ENCODE data around the gene PHYH. TPM values are rescaled to one million over a fixed set of nuclear protein-coding genes. Genes with fewer than 3 reads are reported as not detected.
"Not testable (repeated sequence)": the region's sequence is repeated elsewhere in the genome, so short reads cannot be mapped to it uniquely, and the experiment has no call there.

Gene PHYH
- total RNA-seq, 1 experiment from 2014 or later = 3.5 TPM

GRCh38 chr10:13257621-13258140, 42.2 kb downstream of the PHYH start:
- Histone ChIP-seq H2AFZ (ENCODE audit: low read length) (no peak overlapping the region), H3K4me2 (ENCODE audit: low read depth, low read length, poor library complexity, severe bottlenecking) (no peak overlapping the region), H3K36me3 (ENCODE audit: insufficient read depth, low read length) (no peaks in the 10 kb centered on the region), H3K4me1 (ENCODE audit: low read length) (peaks cover 11% of the 10 kb centered on the region), H3K9me2 (replicated peaks; ENCODE audit: insufficient read depth, low read length) (no peaks in the 10 kb centered on the region), H3K9ac (ENCODE audit: low read length) (no peak overlapping the region), H3K9me3 (ENCODE audit: low read length) (no peaks in the 10 kb centered on the region), H3K27ac (ENCODE audit: low read length) (no peak overlapping the region), H4K20me1 (ENCODE audit: insufficient read depth, low read depth, low read length) (no peaks in the 10 kb centered on the region), H3K79me2 (ENCODE audit: low read length) (no peaks in the 10 kb centered on the region), H3K4me3 (ENCODE audit: low read length) (no peak overlapping the region), H3K27me3 (ENCODE audit: low read length) (no peaks in the 10 kb centered on the region)
- no peak for DNase-seq

GRCh38 chr10:13256627-13257026, 43.2 kb downstream of the PHYH start:
- DNase-seq = no peak
- H3K4me2 ChIP-seq (ENCODE audit: low read depth, low read length, poor library complexity, severe bottlenecking) = no peak overlapping the region

GRCh38 chr10:13253726-13254125, 46.1 kb downstream of the PHYH start:
- H3K79me2 ChIP-seq (ENCODE audit: low read length) = no peaks in the 10 kb centered on the region
- H3K4me1 ChIP-seq (ENCODE audit: low read length) = peaks cover 19% of the 10 kb centered on the region
- no peak overlapping the region for H3K4me2 ChIP-seq (ENCODE audit: low read depth, low read length, poor library complexity, severe bottlenecking)
- H4K20me1 ChIP-seq (ENCODE audit: insufficient read depth, low read depth, low read length) = no peaks in the 10 kb centered on the region
- H3K9ac ChIP-seq (ENCODE audit: low read length) = no peak overlapping the region
- no peak overlapping the region for H3K4me3 ChIP-seq (ENCODE audit: low read length)
- DNase-seq = no peak
- no peaks in the 10 kb centered on the region for H3K27me3 ChIP-seq (ENCODE audit: low read length)
- no peaks in the 10 kb centered on the region for H3K9me3 ChIP-seq (ENCODE audit: low read length)
- no peaks in the 10 kb centered on the region for H3K36me3 ChIP-seq (ENCODE audit: insufficient read depth, low read length)
- H3K27ac ChIP-seq (ENCODE audit: low read length) = no peak overlapping the region
- no peak overlapping the region for H2AFZ ChIP-seq (ENCODE audit: low read length)
- no peaks in the 10 kb centered on the region for H3K9me2 ChIP-seq (replicated peaks; ENCODE audit: insufficient read depth, low read length)

More at GRCh38 chr10:13256627-13257026, 43.2 kb downstream of the PHYH start:
- peaks cover 19% of the 10 kb centered on the region for H3K4me1 ChIP-seq (ENCODE audit: low read length)
- no peak overlapping the region for H3K9ac ChIP-seq (ENCODE audit: low read length)
- no peaks in the 10 kb centered on the region for H4K20me1 ChIP-seq (ENCODE audit: insufficient read depth, low read depth, low read length)
- H3K4me3 ChIP-seq (ENCODE audit: low read length) = no peak overlapping the region
- no peak overlapping the region for H3K27ac ChIP-seq (ENCODE audit: low read length)
- no peaks in the 10 kb centered on the region for H3K9me2 ChIP-seq (replicated peaks; ENCODE audit: insufficient read depth, low read length)
- no peaks in the 10 kb centered on the region for H3K27me3 ChIP-seq (ENCODE audit: low read length)
- no peaks in the 10 kb centered on the region for H3K9me3 ChIP-seq (ENCODE audit: low read length)
- H3K79me2 ChIP-seq (ENCODE audit: low read length) = no peaks in the 10 kb centered on the region
- no peak overlapping the region for H2AFZ ChIP-seq (ENCODE audit: low read length)
- H3K36me3 ChIP-seq (ENCODE audit: insufficient read depth, low read length) = no peaks in the 10 kb centered on the region

GRCh38 chr10:13247784-13248183, 52.1 kb downstream of the PHYH start:
- Histone ChIP-seq H3K9ac (ENCODE audit: low read length) (no peak overlapping the region), H3K4me3 (ENCODE audit: low read length) (no peak overlapping the region), H3K27ac (ENCODE audit: low read length) (no peak overlapping the region), H3K4me2 (ENCODE audit: low read depth, low read length, poor library complexity, severe bottlenecking) (no peak overlapping the region), H3K9me3 (ENCODE audit: low read length) (no peaks in the 10 kb centered on the region), H3K36me3 (ENCODE audit: insufficient read depth, low read length) (no peaks in the 10 kb centered on the region), H3K9me2 (replicated peaks; ENCODE audit: insufficient read depth, low read length) (no peaks in the 10 kb centered on the region), H3K4me1 (ENCODE audit: low read length) (peaks cover 7% of the 10 kb centered on the region), H4K20me1 (ENCODE audit: insufficient read depth, low read depth, low read length) (no peaks in the 10 kb centered on the region), H3K79me2 (ENCODE audit: low read length) (no peaks in the 10 kb centered on the region), H2AFZ (ENCODE audit: low read length) (no peak overlapping the region), H3K27me3 (ENCODE audit: low read length) (no peaks in the 10 kb centered on the region)
- no peak for DNase-seq

GRCh38 chr10:13247246-13247645, 52.6 kb downstream of the PHYH start:
- DNase-seq = no peak
- no peak overlapping the region for H3K9ac ChIP-seq (ENCODE audit: low read length)
- no peak overlapping the region for H3K4me2 ChIP-seq (ENCODE audit: low read depth, low read length, poor library complexity, severe bottlenecking)

GRCh38 chr10:13242260-13242659, 57.6 kb downstream of the PHYH start:
- not testable (repeated sequence) for DNase-seq; H3K36me3 ChIP-seq (ENCODE audit: insufficient read depth, low read length); H3K4me3 ChIP-seq (ENCODE audit: low read length); H3K27me3 ChIP-seq (ENCODE audit: low read length); H3K27ac ChIP-seq (ENCODE audit: low read length); H2AFZ ChIP-seq (ENCODE audit: low read length); H3K9me3 ChIP-seq (ENCODE audit: low read length); H3K4me1 ChIP-seq (ENCODE audit: low read length); H4K20me1 ChIP-seq (ENCODE audit: insufficient read depth, low read depth, low read length); H3K9ac ChIP-seq (ENCODE audit: low read length); H3K4me2 ChIP-seq (ENCODE audit: low read depth, low read length, poor library complexity, severe bottlenecking); H3K79me2 ChIP-seq (ENCODE audit: low read length); H3K9me2 ChIP-seq (replicated peaks; ENCODE audit: insufficient read depth, low read length)

More at GRCh38 chr10:13247246-13247645, 52.6 kb downstream of the PHYH start:
- Histone ChIP-seq H3K4me3 (ENCODE audit: low read length) (no peak overlapping the region), H3K9me2 (replicated peaks; ENCODE audit: insufficient read depth, low read length) (no peaks in the 10 kb centered on the region), H3K27ac (ENCODE audit: low read length) (no peak overlapping the region), H3K4me1 (ENCODE audit: low read length) (peaks cover 4% of the 10 kb centered on the region), H4K20me1 (ENCODE audit: insufficient read depth, low read depth, low read length) (no peaks in the 10 kb centered on the region), H3K79me2 (ENCODE audit: low read length) (no peaks in the 10 kb centered on the region), H3K9me3 (ENCODE audit: low read length) (no peaks in the 10 kb centered on the region), H3K27me3 (ENCODE audit: low read length) (no peaks in the 10 kb centered on the region), H3K36me3 (ENCODE audit: insufficient read depth, low read length) (no peaks in the 10 kb centered on the region), H2AFZ (ENCODE audit: low read length) (no peak overlapping the region; the same call in 1 of the 2 replicates)

- Histone ChIP-seq H3K79me2 (ENCODE audit: low read length) (no peaks in the 10 kb centered on the region), H3K9ac (ENCODE audit: low read length) (no peak overlapping the region), H3K9me3 (ENCODE audit: low read length) (no peaks in the 10 kb centered on the region), H3K27ac (ENCODE audit: low read length) (no peak overlapping the region), H3K4me2 (ENCODE audit: low read depth, low read length, poor library complexity, severe bottlenecking) (no peak overlapping the region), H3K4me3 (ENCODE audit: low read length) (no peak overlapping the region), H3K9me2 (replicated peaks; ENCODE audit: insufficient read depth, low read length) (no peaks in the 10 kb centered on the region), H3K36me3 (ENCODE audit: insufficient read depth, low read length) (no peaks in the 10 kb centered on the region), H2AFZ (ENCODE audit: low read length) (no peak overlapping the region), H3K4me1 (ENCODE audit: low read length) (no peaks in the 10 kb centered on the region), H3K27me3 (ENCODE audit: low read length) (no peaks in the 10 kb centered on the region), H4K20me1 (ENCODE audit: insufficient read depth, low read depth, low read length) (no peaks in the 10 kb centered on the region)
- no peak for DNase-seq
Observed at GRCh38 chr10:13241613-13242012, 58.3 kb downstream of the PHYH start.

- H3K27ac ChIP-seq (ENCODE audit: low read length) = no peak overlapping the region
- no peaks in the 10 kb centered on the region for H3K79me2 ChIP-seq (ENCODE audit: low read length)
- H4K20me1 ChIP-seq (ENCODE audit: insufficient read depth, low read depth, low read length) = no peaks in the 10 kb centered on the region
- no peaks in the 10 kb centered on the region for H3K36me3 ChIP-seq (ENCODE audit: insufficient read depth, low read length)
- no peaks in the 10 kb centered on the region for H3K27me3 ChIP-seq (ENCODE audit: low read length)
- no peak overlapping the region for H3K9ac ChIP-seq (ENCODE audit: low read length)
- H2AFZ ChIP-seq (ENCODE audit: low read length) = no peak overlapping the region
- H3K4me2 ChIP-seq (ENCODE audit: low read depth, low read length, poor library complexity, severe bottlenecking) = no peak overlapping the region
- H3K4me1 ChIP-seq (ENCODE audit: low read length) = no peaks in the 10 kb centered on the region
- no peak overlapping the region for H3K4me3 ChIP-seq (ENCODE audit: low read length)
- no peak for DNase-seq
- H3K9me2 ChIP-seq (replicated peaks; ENCODE audit: insufficient read depth, low read length) = no peaks in the 10 kb centered on the region
- no peaks in the 10 kb centered on the region for H3K9me3 ChIP-seq (ENCODE audit: low read length)
Observed at GRCh38 chr10:13239923-13240322, 59.9 kb downstream of the PHYH start.

Data from Karpas-422 (cell line).